Limb (tissue), 2 donors: ENCODE data around the gene VEGFC.

ENCODE experiments used
- DNase-seq, 2 donors: peaks; one replicate each; pipeline ENCODE4 v3.0.0-alpha.2; 2016; ENCODE audit errors: extremely low spot score in 2 of 2

VEGFC gene

GRCh38 chr4:176708771-176709311, 83.9 kb downstream of the VEGFC start:
- DNase-seq: no peak

GRCh38 chr4:176690716-176691115, 102.0 kb downstream of the VEGFC start:
- DNase-seq: no peak

- DNase-seq: no peak
Measured at GRCh38 chr4:176680668-176681180, 112.0 kb downstream of the VEGFC start.

DNA sequence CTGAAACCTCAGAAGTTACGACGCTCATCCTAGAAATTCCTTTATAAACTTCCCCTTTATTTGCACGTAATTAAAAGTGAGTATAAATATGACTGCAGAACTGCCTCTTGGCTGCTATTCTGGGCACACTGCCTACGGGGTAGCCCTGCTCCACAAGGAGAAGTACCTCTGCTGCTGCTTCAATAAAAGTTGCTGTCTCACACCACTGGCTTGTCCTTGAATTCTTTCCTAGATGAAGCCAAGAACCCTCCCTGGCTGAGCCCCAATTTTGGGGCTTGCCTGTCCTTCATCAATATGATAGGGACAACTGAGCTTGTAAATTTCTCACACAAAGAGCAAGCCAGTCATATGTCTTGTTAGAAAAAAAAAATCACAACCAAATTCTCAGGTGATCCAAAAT, 115.8 kb downstream of the VEGFC start:
- no peak for DNase-seq

DNA sequence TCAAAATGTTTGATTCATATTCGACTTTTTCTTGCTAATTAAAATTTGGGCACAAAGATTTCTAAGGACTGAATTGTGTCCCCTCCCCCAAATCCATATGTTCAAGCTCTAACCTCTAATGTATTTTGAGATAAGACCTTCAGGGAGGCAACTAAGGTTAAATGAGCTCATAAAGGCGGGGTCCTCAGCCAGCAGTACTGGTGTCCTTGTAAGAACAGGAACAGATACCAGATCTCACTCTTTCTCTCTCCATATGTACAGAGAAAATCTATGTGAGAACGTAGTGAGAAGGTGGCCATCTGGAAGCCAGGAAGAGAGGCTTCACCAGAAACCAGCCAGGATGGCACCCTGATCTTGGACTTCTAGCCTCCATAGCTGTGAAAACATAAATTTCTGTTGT, 116.9 kb downstream of the VEGFC start:
- DNase-seq: no peak

- no peak for DNase-seq
Measured at GRCh38 chr4:176671532-176671931, 121.2 kb downstream of the VEGFC start.

- no peak for DNase-seq
Measured at GRCh38 chr4:176668324-176668723, 124.4 kb downstream of the VEGFC start.

GRCh38 chr4:176664964-176665363, 127.8 kb downstream of the VEGFC start:
- DNase-seq: no peak

DNA sequence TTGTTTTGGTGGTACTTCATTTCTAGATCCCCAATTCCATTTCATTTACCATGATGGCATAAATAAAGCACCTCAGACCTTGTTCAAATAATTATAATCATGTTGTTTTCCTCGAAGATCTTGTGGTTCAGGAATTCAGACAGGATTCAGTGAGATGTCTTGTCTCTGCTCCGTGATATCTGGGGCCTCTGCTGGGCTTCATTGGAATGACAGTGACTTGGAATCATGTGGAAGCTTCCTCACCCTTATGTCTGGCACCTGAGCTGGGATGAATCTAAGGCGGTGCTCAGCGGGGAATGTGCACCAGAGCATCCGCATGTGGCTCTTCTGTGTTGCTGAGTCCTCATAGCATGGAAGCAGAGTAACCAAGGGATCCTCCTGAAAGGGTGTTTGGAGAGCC, 132.2 kb downstream of the VEGFC start:
- no peak for DNase-seq

DNA sequence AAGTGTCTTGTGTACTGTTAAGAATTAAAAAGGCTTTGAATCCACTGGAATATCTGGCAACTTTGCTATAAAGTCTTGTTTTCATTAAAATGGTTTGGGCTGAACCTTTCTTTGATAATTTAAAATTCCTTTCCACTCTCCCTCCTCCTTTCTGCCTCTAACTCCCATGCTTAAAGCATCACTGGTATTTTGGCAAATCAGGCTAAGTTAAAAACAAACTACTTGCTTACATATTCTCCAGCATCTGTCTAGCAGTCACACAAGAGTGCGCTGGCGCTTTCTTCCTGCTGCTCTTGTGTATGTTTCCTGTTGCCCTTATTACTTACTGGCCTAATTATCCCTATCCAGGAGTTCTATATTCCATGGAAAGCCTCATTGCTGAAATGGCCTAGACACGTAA, 136.6 kb downstream of the VEGFC start:
- no peak for DNase-seq

GRCh38 chr4:176654565-176655216, 138.0 kb downstream of the VEGFC start:
- DNase-seq: no peak

DNA sequence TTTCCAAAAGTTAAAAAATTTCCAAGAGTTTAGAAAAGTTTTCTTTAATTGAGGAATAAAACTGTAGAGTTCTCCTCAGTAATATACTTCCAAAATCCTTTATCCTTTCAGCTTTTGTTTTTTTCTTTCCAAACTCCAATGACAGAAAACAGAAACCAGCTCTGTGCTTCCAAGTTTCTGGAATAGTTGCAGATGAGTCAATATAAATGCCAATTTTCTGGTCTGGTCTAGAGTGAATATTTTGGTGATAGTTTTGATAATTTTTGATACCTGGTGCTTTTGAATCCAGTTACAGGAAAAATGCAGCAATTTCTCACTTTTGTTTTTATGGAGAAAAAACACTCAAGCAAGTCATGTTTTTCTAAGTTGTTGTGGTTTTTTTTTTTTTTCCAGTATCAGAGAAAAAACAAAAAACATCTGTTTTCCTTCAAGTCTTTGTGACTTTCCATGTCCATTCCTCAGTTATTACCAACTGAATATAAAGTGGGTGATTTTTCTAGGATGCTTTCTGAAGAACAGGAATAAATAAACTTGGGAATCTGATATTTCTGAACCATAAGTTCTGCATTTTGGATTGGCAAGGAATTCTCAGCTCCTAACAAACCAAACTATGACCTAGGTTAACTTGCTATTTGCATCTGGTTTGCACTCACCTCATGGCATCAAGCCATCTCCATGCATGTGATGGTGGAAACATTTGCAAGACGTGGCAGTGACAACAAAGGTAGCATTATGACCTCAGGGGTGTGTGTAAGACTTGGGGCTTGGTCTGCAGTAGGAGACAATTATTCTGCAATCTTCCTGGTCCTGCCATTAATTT, 139.1 kb downstream of the VEGFC start:
- no peak for DNase-seq

DNA sequence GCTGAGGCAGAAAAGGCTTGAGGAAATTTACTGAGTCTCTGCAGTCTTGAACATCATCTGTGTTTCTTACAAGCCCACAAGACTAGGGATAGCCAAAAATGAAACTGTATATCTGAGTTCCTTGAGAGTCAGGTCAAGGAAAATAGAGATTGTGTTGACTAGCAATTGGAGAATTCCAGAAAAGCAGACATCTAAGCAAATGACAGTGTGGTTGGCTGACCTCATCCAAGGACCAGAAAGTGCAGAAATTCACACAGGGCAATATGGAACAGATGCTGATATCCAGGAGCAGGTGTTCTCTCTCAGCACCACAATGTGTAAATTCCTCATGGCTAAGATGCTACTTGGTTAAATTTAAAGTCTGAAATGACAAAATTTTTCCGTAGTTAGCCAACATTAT, 146.4 kb downstream of the VEGFC start:
- no peak for DNase-seq

- no peak for DNase-seq
Measured at GRCh38 chr4:176645246-176645960, 147.3 kb downstream of the VEGFC start.

DNA sequence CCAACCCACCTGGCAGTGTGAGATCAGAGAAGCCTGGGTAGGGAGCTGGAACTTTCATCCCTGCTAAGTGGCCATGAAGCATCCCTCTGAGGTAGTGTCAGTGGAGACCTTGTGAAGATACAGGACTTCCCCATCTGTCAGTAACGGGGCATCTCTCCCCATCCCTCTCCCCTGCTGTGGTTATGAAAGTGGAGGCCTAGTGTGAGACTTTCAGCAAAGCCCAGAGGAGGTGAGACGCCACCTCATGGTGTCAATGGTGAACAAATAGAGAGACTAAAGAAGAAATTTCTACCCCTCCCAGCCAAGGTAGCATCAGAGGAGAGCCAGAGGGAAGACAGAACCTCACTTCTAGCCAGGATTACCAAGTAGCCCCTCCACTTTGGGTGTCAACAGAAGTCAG, 150.2 kb downstream of the VEGFC start:
- no peak for DNase-seq

GRCh38 chr4:176641237-176641636, 151.5 kb downstream of the VEGFC start:
- no peak for DNase-seq

- no peak for DNase-seq
Measured at GRCh38 chr4:176638992-176639391, 153.7 kb downstream of the VEGFC start.

- no peak for DNase-seq
Measured at GRCh38 chr4:176636292-176636691, 156.4 kb downstream of the VEGFC start.

- no peak for DNase-seq
Measured at GRCh38 chr4:176635372-176636261, 157.1 kb downstream of the VEGFC start.
